GM12892 (cell line): ENCODE measurements around the gene CCDC172.

ENCODE experiments used
- POLR2A ChIP-seq: IDR thresholded peaks from 2 replicates; pipeline ENCODE4 v1.6.1; 2011; ENCODE audit warnings: low read depth, low read length, control low read depth
- TAF1 ChIP-seq: IDR thresholded peaks from 2 replicates; pipeline ENCODE4 v1.6.1; 2011; ENCODE audit warnings: low read depth, mild to moderate bottlenecking, control low read depth, low read length, borderline replicate concordance

DNA sequence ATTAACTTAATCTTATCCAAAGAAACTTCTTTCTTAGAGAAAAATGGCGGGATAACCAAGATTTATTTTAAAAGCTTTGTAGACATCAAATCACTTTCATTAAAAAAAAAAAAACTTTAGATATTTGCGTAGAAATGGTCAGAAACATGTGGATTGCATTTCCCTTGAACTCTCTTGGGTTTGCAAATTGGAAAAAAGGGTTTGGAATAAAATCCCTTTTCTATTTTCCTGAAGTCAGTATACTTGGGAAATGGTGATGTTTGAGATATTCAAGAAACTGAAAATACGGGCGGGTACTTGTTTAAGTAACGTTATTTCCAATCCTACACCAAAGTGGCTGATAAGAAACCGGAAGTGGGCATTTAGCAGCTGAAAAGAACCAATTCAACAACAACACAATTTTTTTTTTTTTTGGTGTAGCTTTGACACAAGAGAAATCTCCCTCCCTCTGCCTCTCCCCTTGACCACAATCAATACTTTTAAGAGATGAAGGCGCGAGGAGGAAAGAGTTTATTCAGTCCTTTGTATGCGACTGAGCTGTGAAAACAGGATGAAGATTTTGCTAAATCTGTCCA is 37.5 kb upstream of the CCDC172 start:
- no peak for TF ChIP-seq TAF1
- no peak for TF ChIP-seq POLR2A
